HG03442 (cell line): Measurements from ENCODE around the gene FREM1.
"Not testable (repeated sequence)": the region's sequence is repeated elsewhere in the genome, so short reads cannot be mapped to it uniquely, and the experiment has no call there.

Source experiments
- ATAC-seq: cut with Tn5 transposase; IDR thresholded peaks from one replicate; pipeline ENCODE4 v1.9.1; 2021; ENCODE audit warnings: mild to moderate bottlenecking, moderate library complexity; ENCODE audit not compliant: unreplicated experiment

The FREM1 gene, protein sequence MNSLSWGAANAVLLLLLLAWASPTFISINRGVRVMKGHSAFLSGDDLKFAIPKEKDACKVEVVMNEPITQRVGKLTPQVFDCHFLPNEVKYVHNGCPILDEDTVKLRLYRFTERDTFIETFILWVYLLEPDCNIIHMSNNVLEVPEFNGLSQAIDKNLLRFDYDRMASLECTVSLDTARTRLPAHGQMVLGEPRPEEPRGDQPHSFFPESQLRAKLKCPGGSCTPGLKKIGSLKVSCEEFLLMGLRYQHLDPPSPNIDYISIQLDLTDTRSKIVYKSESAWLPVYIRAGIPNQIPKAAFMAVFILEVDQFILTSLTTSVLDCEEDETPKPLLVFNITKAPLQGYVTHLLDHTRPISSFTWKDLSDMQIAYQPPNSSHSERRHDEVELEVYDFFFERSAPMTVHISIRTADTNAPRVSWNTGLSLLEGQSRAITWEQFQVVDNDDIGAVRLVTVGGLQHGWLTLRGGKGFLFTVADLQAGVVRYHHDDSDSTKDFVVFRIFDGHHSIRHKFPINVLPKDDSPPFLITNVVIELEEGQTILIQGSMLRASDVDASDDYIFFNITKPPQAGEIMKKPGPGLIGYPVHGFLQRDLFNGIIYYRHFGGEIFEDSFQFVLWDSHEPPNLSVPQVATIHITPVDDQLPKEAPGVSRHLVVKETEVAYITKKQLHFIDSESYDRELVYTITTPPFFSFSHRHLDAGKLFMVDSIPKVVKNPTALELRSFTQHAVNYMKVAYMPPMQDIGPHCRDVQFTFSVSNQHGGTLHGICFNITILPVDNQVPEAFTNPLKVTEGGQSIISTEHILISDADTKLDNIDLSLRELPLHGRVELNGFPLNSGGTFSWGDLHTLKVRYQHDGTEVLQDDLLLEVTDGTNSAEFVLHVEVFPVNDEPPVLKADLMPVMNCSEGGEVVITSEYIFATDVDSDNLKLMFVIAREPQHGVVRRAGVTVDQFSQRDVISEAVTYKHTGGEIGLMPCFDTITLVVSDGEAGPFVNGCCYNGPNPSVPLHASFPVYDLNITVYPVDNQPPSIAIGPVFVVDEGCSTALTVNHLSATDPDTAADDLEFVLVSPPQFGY (N-terminal part only)

DNA sequence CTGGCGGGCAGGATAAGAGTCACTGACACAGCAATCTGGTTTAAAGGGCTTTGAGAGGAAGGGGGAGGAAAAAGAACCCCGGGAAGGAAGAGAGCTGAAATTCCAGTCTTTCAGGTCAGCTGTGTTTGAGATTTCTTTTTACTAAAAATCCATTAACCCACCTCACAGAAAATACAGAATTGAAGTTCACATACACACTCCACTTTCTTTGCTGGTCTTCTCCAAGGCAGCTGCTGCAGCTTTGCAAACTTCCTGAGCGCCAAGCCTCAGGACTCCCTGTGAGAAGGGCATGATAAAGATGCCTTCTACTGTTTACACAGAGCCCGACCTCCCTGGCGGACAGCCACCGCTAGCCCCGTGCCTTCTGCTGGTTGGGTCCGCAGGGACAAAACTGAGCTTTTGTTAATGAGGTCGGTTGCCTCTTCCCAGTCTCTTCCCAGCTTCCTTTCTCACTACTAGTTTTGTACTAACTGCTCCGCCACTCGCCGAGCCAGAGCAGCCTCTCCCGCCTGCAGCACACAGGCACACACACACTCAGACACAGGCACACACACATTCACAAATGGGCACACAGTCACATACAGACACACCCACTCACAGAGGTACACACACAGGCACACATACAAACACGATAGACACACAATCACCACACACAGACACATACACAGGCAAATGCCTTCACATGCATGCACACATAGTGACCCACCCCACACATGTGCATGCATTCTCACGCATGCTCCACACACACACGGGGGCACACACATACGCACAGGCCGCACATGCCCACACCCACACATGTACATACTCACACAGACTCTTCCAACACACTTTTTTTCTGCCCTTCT, at the start of gene FREM1:
Gene FREM1 (minus strand): TSS at position 468 of the 845 bp plus-strand sequence. CDS start 41,451 bp downstream, outside the sequence.
- ATAC-seq = no peak

DNA sequence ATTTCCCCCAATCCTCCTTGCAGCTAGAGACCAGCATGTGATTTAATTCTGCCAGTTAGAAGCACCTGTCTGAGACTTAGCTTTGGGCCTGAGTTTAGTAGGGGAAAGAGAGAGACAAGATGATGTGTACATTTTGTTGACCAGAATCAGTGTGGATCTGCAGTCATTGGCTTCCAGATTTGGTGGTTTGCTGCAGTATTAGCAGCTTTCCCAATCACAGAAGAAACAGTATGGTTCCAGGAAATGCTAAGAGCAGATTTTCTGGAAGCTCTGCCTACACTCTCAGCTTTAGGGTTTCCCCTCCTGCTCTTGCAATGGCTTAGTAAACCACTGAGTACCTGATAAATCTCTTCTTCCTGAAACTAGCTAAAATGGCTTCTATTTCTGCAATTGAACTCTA, 48.8 kb upstream of the FREM1 start:
- no peak for ATAC-seq

DNA sequence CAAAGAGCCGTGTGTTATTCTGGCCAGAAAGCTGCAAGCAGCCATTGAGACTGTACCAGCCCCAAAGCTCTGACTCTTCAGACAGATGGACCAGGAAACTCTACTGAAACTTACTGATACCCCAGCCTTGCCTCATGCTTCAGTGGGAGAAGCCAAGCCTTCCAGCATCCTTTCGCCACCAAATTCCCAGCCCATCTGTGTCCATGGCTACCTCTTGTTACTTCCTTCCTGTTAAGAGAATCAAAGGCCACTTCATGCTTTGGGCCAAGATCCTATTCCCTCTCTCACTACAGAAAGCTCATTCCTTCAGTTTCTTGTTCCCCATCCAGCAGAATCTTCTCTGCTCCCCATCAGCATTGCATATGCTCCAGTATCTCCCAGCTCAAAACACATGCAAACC, 46.9 kb upstream of the FREM1 start:
- no peak for ATAC-seq

DNA sequence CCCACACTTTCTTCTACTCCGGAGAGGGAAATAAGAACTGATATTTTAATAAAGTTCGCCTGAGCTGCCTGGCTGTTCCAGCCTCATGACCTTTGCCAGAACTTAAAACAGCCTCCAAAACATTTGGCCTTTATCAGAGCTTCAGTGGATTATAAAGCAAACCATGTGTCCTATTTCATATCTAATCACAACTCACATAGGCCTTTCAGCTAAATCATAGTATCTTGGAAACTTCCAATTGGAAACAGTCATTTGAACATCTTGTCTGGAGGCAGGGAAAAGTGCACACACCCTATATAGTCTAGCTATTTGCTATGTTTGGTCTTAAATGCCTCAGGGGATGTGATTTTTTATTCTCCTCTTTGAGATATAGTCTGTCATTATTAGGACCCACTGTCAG, 46.0 kb upstream of the FREM1 start:
- ATAC-seq = no peak

DNA sequence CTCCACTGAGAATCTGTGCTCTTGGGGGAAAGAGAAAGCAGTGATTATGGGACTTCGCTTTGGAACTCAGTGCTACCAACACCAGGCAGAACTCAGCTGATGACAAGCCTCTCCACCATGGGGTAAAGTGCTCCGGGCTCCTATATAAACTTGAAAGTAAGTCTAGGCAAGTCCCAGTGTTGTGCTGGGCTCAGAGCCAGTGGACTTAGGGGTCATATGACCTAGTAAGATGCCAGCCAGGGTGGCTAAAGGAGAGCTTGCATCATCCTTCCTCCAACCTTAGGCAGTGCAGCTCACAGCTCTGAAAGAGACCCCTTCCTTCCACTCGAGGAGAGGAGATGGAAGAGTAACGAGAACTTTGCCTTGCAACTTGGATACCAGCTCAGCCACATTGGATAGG, 35.1 kb upstream of the FREM1 start:
- ATAC-seq = no peak

DNA sequence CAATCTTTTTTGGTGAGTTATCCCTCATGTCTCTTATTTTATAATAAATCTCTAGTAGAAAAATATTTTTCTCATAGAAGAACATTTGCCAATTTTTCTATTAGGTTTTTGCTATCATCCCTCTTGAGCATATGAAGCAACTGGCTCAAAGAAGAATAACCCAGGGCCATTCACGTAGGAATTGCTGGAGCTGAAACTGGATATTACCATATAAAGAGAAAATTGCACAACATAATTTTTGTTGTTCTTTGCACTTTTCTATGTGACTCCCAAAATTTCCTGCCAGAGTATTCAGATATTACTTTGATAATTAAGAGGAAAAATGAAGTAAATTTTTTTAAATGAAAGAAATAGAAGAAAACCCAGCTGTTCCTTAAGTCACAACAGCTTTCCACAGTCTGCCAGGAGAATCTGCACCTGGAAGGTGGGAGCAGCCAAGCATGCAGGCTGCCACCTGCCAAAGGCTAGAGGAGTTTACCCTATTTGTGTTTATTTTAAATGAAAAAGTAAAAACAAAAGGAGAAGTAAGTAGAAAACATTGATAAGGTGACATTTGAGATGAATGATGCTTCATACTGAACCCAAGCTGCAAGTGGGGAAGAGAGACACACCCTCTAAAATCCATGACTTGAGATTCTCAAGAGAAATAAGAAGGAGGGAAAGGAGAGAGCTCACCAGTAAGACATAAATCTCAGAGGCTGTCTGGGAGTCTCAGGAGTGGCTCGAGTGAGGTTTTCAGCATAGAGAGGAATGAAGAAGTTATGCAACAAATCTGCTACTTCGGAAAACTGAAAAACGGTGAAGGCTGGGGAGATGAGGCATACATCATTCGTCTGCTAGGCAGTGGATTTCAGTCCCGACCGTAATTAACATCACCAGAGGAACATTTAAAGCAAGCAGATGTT, 31.5 kb upstream of the FREM1 start:
- no peak for ATAC-seq

DNA sequence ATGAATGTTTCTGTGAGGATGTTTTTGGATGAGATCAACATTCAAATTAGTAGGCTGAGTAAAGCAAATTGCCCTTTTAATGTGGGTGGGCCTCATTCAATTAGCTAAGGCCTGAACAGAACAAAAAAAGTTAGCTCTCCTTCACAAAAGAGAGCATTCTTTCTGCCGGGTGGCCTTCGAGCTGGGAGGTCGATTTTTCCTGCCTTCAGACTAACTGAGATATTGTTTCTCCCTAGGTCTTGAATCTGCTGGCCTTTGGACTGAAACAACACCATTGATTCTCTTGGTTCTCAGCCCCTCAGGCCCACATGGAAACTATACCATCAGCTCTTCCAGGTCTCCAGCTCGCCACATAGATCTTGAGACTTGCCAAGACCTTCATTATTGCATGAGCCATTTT, 29.1 kb upstream of the FREM1 start:
- no peak for ATAC-seq

DNA sequence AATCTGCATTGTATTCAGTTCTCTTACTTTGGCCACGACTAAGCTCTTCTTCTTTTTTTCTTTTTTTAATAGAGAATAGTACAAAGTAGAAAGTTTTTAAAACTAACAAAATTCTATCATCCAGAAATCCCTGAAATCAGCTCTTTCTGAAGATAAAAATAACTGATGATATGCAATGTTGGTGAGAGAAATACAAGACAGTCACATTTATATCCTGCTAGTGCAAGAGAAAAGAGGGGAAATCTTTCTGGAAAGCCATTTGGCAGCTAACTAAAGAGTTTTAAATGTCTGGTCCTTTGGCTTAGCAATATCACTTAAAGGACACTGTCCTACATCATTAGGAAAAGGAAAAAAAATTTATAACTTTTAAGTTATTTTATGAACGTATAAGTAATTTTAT, 27.0 kb upstream of the FREM1 start:
- no peak for ATAC-seq

DNA sequence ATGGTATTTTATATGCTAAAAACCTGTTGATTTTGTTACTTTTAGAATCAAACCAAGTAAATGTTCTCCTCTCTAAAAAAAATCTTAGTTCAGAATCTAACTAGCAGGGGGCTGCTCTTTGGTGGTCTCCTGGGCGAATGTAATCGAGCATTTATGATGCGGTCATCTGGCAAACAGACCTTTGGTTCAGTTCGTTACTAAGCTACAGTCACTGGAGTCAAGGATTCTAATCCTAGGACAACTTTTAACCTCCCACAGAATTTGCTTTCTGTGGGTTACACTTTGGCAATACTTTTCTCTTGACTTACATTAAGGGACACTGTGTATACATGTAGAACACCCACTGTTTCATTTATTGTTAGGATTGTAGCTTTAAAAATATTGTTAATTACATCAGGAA, 26.3 kb upstream of the FREM1 start:
- no peak for ATAC-seq

DNA sequence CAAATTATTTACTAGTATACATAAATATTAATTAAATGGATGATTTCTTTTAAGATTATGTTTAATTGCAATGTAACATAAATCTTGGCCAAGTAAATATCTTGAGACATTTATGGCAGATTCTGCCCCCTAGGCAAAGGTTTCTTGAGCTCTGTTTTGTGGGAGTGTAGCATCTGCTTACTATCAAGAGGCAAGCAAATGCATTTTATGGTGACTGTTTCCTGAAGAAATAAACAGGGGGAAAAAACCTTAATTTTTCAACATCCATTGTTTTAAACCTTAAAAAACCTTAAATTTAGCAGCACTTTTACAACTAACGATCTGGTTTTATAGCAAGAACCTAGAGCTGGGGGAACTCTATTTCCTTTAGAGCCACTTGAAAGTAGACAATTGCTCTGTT, 25.7 kb upstream of the FREM1 start:
- ATAC-seq = no peak

DNA sequence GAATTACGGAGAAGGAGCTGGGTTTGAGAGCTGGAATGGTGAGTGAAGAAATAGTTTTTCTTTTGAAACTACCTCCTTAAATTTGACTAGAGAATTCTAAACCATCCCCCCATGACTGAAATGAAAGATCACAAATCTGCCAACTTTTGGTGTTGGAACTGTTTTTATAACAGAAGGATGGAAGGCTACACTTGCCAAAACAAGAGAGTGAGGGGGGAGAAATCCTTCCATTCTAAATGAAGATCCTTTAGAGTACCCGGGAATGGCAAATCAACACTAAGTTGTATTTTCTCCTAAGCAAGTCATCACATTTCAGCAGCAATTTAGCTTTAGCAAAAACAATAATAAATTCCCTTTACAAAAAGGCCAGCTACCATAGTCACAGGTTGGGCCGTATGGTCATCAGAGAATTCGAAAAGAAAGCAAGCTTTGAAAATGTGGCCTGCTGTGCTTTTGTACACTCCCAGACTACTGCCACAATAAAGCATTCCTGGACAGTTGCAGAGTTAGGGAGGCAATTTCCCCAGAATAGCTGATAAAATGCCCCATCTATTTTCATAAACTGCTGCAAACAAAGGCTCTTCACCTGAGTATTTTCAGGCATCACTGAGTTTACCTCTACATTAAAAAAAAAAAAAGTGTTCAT, 25.0 kb upstream of the FREM1 start:
- no peak for ATAC-seq

DNA sequence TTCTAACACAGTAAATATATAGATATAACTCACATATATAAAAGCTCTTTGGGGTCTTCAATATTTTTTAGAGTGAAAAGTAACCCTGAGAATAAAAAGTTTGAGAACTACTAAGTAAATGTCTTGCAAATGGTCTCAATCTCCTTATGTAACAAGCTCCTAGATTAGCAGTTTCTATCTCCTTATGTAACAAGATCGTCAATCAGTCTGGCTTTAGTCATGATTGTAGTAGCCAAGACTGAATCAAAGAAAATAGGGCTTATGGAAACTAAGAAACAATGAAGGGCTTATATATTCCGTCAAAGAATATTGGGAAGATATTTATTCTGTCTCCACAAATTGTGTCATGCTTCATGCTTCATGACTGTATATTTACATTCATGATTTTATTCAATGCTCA, 22.4 kb upstream of the FREM1 start:
- no peak for ATAC-seq

DNA sequence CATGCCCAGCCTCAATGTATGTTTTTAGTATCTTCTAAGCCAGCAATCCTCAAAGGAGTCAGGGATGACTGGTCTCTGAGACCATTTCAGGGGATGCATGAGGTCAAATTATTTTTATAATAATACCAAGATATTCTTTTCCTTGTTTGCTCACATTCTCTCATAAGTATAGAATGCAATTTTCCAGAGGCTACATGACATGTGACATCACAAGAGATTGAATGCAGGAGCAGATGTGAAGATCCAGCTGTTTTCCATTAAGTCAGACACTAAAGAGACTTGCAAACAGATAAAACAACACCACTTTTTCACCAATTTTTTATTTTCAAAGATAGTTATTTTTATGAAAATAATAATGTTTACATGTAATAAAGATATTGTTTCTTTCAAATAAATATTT, 22.0 kb upstream of the FREM1 start:
- ATAC-seq = no peak

DNA sequence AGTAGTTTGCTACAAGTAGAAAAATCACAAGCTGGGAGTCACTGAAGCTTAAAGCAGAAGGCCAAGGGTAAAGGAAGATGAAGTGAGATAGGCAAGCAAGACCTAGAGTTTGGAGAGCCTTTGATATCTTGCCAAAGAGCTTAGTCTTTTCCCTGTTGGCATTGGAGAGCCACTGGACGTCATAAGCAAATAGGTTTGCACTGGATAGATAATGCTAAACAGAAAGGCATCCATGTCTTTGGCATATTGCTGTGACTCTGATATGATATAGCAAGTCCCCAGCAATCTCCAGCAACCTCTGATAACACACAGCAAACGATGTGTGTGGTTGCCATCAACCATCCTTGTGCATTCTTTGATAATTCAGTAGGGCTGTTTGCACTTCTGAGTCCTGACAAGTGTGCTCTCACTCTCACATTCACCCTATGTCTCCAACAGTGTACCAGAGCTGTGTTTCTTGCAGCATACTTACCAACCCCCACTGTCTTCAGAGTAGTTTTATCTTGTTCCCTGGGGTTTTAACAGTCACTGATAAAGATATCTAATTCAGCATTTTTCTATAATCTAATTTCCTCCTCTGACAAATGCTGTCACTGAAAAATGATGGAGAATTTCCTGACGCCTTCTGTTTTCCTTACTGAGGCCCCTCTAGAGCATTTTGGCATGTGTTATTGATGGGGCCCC, 16.9 kb upstream of the FREM1 start:
- ATAC-seq = no peak

DNA sequence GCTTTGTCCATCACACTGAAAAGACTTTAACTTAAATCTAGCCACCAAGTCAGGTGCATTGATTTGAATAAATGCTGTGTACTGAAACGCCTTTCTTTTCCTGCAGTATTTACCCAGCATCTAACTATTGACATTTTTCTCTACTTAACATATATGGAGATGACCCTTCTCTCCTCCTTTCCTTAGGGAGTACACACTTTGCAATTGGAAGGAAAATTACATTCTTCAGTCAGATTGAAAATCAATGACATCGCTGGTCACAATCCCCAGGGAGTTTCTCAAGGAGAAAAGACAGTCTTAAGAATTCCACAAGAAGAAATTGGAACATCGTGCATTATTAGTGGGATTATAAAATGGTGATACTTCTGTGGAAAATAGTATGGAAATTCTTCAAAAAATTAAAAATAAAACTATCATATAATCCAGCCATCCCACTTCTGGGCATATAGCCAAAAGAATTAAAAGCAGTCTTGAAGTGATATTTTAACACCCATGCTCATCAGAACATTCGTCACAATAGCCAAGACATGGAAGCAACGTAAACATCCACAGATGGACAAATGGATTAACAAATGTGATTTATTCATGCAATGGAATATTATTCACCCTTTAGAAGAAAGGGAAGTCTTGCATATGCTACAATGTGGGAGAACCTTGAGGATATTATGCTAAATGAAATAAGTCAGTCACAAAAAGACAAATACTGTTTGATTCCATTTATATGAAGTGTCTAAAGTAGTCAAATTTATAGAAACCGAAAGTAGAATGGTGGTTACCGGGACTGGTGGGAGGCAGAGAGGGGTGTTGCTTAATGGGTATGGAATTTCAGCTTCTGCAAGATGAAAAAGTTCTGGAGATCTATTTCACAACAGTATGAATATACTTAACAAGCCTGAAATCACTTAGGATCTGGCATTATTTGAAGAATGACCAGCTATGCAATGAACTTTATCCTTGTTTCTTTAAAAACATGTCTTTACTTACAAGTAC, 14.3 kb upstream of the FREM1 start:
- no peak for ATAC-seq

DNA sequence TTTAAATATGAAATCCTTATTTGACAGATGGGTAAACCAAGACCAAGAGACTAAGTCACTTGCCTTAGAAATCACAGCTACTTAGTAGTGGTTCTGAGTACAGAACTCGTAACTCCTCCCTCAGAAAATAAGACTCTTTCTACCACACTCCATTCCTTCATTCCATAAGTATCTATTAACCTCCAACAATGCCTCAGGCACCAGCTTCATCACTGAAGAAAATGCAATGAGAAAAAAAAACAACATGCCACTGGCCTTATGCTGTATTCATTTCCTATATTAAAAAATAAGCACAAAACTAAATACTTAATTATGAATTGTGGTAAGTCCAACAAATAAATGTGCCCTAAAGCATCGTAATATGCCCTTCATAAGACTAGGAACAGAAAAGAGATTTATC, 13.5 kb upstream of the FREM1 start:
- ATAC-seq = no peak

DNA sequence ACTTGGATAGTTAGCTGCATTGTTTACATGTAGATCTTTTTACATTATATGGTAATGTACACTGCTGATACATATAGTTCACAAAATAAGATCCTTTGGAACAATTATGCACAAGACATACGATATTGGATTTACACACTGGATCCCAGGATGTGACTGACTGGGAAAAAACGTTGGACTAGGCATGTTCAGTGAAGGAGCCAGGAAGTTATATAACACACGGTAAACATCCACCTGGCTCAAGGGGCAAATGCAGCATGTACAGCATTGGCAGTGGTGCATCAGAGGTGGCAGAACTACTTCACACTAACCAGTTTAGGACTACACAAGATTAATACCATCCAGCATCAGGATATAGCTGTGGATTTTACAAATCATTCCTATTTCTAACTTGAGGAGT, 10.6 kb upstream of the FREM1 start:
- ATAC-seq = not testable (repeated sequence)

DNA sequence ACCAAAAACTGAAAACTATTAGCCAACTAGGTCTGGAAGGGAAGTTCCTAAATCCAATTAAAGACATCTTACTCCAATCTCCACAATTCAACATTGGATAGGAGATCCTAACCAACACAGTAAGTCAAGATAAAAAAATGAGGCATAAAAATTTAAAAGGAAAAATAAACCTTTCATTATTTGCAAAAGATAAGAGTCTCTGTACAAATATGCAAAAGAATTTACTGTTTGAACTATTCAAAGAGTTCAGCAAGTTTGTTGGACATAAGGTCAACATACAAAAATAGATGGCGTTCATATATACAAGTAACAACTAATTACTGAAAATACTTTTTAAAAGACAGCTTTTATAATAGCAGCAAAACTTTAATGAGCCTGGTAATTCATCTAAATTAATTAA, 3.1 kb upstream of the FREM1 start:
- ATAC-seq = no peak
